H1 (cell line): ENCODE data around the gene OR2D2.

ENCODE experiments used
- CHD1 ChIP-seq: IDR thresholded peaks from 2 replicates; pipeline ENCODE4 v1.6.1; 2012; ENCODE audit warnings: low read depth, low read length, improper control_type of control experiment
- EGR1 ChIP-seq: IDR thresholded peaks from 2 replicates; pipeline ENCODE4 v1.6.1; 2011; ENCODE audit warnings: low read depth, low read length, borderline replicate concordance
- GABPA ChIP-seq: IDR thresholded peaks from 2 replicates; pipeline ENCODE4 v1.6.1; 2011; ENCODE audit warnings: mild to moderate bottlenecking, low read length, moderate library complexity, borderline replicate concordance; ENCODE audit not compliant: insufficient read depth
- KDM4A ChIP-seq: IDR thresholded peaks from one replicate; pipeline ENCODE4 v1.7.1; 2012; ENCODE audit warnings: low read depth, mild to moderate bottlenecking, moderate library complexity, low read length, inconsistent platforms; ENCODE audit not compliant: severe bottlenecking
- MAFK ChIP-seq: IDR thresholded peaks from 2 replicates; pipeline ENCODE4 v1.6.1; 2012; ENCODE audit warnings: low read depth, mild to moderate bottlenecking, improper control_type of control experiment, low read length
- NRF1 ChIP-seq: IDR thresholded peaks from 2 replicates; pipeline ENCODE4 v1.6.1; 2011; ENCODE audit warnings: mild to moderate bottlenecking, low read depth, low read length, improper control_type of control experiment
- POLR2A ChIP-seq, 2 experiments: IDR thresholded peaks; 1 replicate in 1 of 2; 2 replicates in 1 of 2; pipeline ENCODE4 v1.6.1; 2011; ENCODE audit warnings: low read depth in 2 of 2, low read length in 2 of 2, mild to moderate bottlenecking in 2 of 2; ENCODE audit errors: control extremely low read depth in 1 of 2
- SP2 ChIP-seq: IDR thresholded peaks from 2 replicates; pipeline ENCODE4 v1.6.1; 2012; ENCODE audit warnings: mild to moderate bottlenecking, low read length, inconsistent platforms
- TF ChIP-seq, protein P1 (sequence below), 3 experiments: IDR thresholded peaks; 1 replicate in 2 of 3; 2 replicates in 1 of 3; pipeline versions ENCODE4 v1.5.1 to v1.6.1; 2011; ENCODE audit warnings: low read length in 3 of 3, mild to moderate bottlenecking in 3 of 3, inconsistent platforms in 2 of 3, low read depth in 1 of 3, moderate library complexity in 1 of 3; ENCODE audit not compliant: insufficient read depth in 1 of 3; ENCODE audit errors: control extremely low read depth in 1 of 3
- TF ChIP-seq, protein P2 (sequence below): IDR thresholded peaks from 2 replicates; pipeline ENCODE4 v1.6.1; 2012; ENCODE audit warnings: inconsistent platforms
- TF ChIP-seq, protein P3 (sequence below): IDR thresholded peaks from 2 replicates; pipeline ENCODE4 v1.6.1; 2011; ENCODE audit warnings: low read length, improper control_type of control experiment
- TF ChIP-seq, protein P4 (sequence below): IDR thresholded peaks from 2 replicates; pipeline ENCODE4 v1.6.1; 2012; ENCODE audit warnings: inconsistent platforms

DNA sequence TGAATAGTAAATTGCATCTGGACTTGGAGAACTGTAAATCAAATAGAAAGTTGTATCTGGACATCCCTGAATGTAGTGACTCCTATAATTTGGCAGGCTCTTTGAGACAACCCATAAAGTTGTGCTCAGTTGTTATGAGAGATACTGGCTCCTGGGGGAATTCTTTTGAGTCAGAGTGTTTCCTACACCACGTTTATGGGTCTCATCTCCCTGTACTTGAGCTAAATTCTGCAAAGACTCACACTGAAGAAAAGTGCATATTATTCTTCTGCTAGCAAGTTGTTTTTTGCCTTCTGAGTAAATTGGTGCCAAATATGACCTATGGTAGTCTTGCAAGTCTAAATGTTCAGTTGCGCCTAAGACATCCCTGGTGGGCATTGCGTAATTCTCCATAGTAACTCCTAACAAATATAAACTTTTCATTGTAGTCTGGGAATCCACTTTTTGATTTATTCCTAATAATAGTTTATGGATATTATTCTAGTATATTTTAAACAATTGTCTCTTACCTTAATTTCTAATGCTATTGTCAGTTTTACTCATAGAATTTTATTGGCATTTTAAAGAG is 38.9 kb upstream of the OR2D2 start:
- TF ChIP-seq, protein P1, sequence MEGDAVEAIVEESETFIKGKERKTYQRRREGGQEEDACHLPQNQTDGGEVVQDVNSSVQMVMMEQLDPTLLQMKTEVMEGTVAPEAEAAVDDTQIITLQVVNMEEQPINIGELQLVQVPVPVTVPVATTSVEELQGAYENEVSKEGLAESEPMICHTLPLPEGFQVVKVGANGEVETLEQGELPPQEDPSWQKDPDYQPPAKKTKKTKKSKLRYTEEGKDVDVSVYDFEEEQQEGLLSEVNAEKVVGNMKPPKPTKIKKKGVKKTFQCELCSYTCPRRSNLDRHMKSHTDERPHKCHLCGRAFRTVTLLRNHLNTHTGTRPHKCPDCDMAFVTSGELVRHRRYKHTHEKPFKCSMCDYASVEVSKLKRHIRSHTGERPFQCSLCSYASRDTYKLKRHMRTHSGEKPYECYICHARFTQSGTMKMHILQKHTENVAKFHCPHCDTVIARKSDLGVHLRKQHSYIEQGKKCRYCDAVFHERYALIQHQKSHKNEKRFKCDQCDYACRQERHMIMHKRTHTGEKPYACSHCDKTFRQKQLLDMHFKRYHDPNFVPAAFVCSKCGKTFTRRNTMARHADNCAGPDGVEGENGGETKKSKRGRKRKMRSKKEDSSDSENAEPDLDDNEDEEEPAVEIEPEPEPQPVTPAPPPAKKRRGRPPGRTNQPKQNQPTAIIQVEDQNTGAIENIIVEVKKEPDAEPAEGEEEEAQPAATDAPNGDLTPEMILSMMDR (IDR thresholded peaks at IDR 0.05; ENCODE audit: control extremely low read depth in 1 of 3, insufficient read depth in 1 of 3, low read depth in 1 of 3, low read length in 3 of 3) = no peak
- no peak for TF ChIP-seq NRF1
- no peak for TF ChIP-seq POLR2A (IDR thresholded peaks at IDR 0.05; ENCODE audit: control extremely low read depth in 1 of 2, low read depth in 2 of 2, low read length in 2 of 2)
- TF ChIP-seq, protein P2, sequence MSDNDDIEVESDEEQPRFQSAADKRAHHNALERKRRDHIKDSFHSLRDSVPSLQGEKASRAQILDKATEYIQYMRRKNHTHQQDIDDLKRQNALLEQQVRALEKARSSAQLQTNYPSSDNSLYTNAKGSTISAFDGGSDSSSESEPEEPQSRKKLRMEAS = no peak
- TF ChIP-seq EGR1 = no peak
- TF ChIP-seq, protein P3, sequence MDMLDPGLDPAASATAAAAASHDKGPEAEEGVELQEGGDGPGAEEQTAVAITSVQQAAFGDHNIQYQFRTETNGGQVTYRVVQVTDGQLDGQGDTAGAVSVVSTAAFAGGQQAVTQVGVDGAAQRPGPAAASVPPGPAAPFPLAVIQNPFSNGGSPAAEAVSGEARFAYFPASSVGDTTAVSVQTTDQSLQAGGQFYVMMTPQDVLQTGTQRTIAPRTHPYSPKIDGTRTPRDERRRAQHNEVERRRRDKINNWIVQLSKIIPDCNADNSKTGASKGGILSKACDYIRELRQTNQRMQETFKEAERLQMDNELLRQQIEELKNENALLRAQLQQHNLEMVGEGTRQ = no peak
- TF ChIP-seq SP2 = no peak
- no peak for TF ChIP-seq CHD1
- TF ChIP-seq KDM4A = no peak
- no peak for TF ChIP-seq MAFK
- TF ChIP-seq, protein P4, sequence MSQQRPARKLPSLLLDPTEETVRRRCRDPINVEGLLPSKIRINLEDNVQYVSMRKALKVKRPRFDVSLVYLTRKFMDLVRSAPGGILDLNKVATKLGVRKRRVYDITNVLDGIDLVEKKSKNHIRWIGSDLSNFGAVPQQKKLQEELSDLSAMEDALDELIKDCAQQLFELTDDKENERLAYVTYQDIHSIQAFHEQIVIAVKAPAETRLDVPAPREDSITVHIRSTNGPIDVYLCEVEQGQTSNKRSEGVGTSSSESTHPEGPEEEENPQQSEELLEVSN = no peak
- TF ChIP-seq GABPA = no peak
